SK-N-SH (cell line): ENCODE measurements around the gene TBC1D5. TPM values are rescaled to one million over a fixed set of nuclear protein-coding genes. Genes with fewer than 3 reads are reported as not detected.
"Not testable (repeated sequence)": the region's sequence is repeated elsewhere in the genome, so short reads cannot be mapped to it uniquely, and the experiment has no call there.

Source experiments
- CTCF ChIA-PET: fragments of 300-600, 350-600 bp; formaldehyde crosslinking; extraction: SDS; loops from one replicate; lab custom pipeline; 2021; lab: Yijun Ruan, JAX
- POLR2A ChIA-PET: fragments of 350-600 bp; sonication (Branson Sonifier 250); formaldehyde crosslinking; extraction: SDS; loops from one replicate; lab custom pipeline; 2020; ENCODE audit warnings: antibody characterized with exemption, inconsistent platforms; lab: Yijun Ruan, JAX
- DNase-seq: peaks from one replicate; pipeline ENCODE4 v3.0.0; 2012
- H2AFZ ChIP-seq: fragments of 200-600 bp; sonication (generic); 2 replicates; pipeline ENCODE4 v1.8.1; 2016; ENCODE audit warnings: antibody characterized with exemption, mild to moderate bottlenecking, low read depth
- H3F3A ChIP-seq: fragments of 200-600 bp; sonication (generic); replicated peaks from 2 replicates; pipeline ENCODE3; 2016; ENCODE audit warnings: antibody characterized with exemption, mild to moderate bottlenecking; ENCODE audit not compliant: insufficient read depth
- H3K27ac ChIP-seq, 2 experiments: fragments of 200-500 bp in 1 of 2; fragments of 200-600 bp in 1 of 2; sonication (Bioruptor generic) in 1 of 2; sonication (generic), shearing (Covaris generic) in 1 of 2; 2 replicates each; pipeline versions ENCODE4 v1.5.1 to v1.6.1; 2014 to 2016; ENCODE audit warnings: low read depth in 2 of 2, inconsistent platforms in 1 of 2, low read length in 1 of 2, mild to moderate bottlenecking in 1 of 2, mixed read lengths in 1 of 2
- H3K27me3 ChIP-seq: fragments of 200-600 bp; sonication (generic), shearing (Covaris generic); 2 replicates; pipeline ENCODE4 v1.6.1; 2016; ENCODE audit warnings: mixed run types; ENCODE audit not compliant: insufficient read depth
- H3K36me3 ChIP-seq, 2 experiments: fragments of 200-500 bp in 1 of 2; fragments of 200-600 bp in 1 of 2; sonication (Bioruptor generic) in 1 of 2; sonication (generic) in 1 of 2; replicated peaks in 1 of 2; 2 replicates each; pipeline versions ENCODE3 to v1.5.1; 2014 to 2016; ENCODE audit warnings: low read length in 1 of 2, mild to moderate bottlenecking in 1 of 2; ENCODE audit not compliant: insufficient read depth in 2 of 2, control insufficient read depth in 1 of 2
- H3K4me1 ChIP-seq, 2 experiments: fragments of 200-500 bp in 1 of 2; fragments of 200-600 bp in 1 of 2; sonication (Bioruptor generic) in 1 of 2; sonication (generic), shearing (Covaris generic) in 1 of 2; 2 replicates each; pipeline versions ENCODE4 v1.5.1 to v1.6.1; 2014 to 2016; ENCODE audit warnings: low read depth in 1 of 2, low read length in 1 of 2, mixed run types in 1 of 2; ENCODE audit not compliant: insufficient read depth in 2 of 2, control insufficient read depth in 1 of 2
- H3K4me2 ChIP-seq: fragments of 200-600 bp; sonication (generic), shearing (Covaris generic); 2 replicates; pipeline ENCODE4 v1.6.1; 2017; ENCODE audit warnings: mixed run types
- H3K4me3 ChIP-seq, 2 experiments: fragments of 200-500 bp in 1 of 2; fragments of 200-600 bp in 1 of 2; sonication (Bioruptor generic) in 1 of 2; sonication (generic), shearing (Covaris generic) in 1 of 2; 2 replicates each; pipeline versions ENCODE4 v1.5.1 to v1.8.1; 2014 to 2016; ENCODE audit warnings: low read depth in 2 of 2, inconsistent platforms in 1 of 2, low read length in 1 of 2, mild to moderate bottlenecking in 1 of 2, mixed read lengths in 1 of 2, moderate library complexity in 1 of 2
- H3K79me2 ChIP-seq: fragments of 200-600 bp; sonication (generic); 2 replicates; pipeline ENCODE4 v1.8.1; 2017; ENCODE audit warnings: mild to moderate bottlenecking; ENCODE audit not compliant: insufficient read depth
- H3K9ac ChIP-seq: fragments of 200-600 bp; sonication (generic); 2 replicates; pipeline ENCODE4 v1.6.1; 2017; ENCODE audit warnings: mixed run types
- H3K9me2 ChIP-seq: fragments of 200-600 bp; sonication (generic); 2 replicates; pipeline ENCODE4 v1.6.1; 2017; ENCODE audit warnings: mixed run types
- H3K9me3 ChIP-seq: fragments of 200-600 bp; sonication (generic); 2 replicates; pipeline ENCODE4 v1.6.1; 2017; ENCODE audit warnings: mixed run types, mild to moderate bottlenecking, moderate library complexity
- H4K20me1 ChIP-seq: fragments of 200-600 bp; sonication (generic); 2 replicates; pipeline ENCODE4 v1.6.1; 2017; ENCODE audit warnings: mild to moderate bottlenecking, mixed run types; ENCODE audit not compliant: insufficient read depth
- CHD2 ChIP-seq: fragments of 150-350 bp; IDR thresholded peaks from 2 replicates; pipeline ENCODE4 v1.6.1; 2018; ENCODE audit warnings: low read length; ENCODE audit not compliant: partially characterized antibody
- CTCF ChIP-seq: fragments of 200-600 bp; sonication (generic); IDR thresholded peaks from 2 replicates; pipeline ENCODE4 v1.6.1; 2017; ENCODE audit warnings: antibody characterized with exemption, mild to moderate bottlenecking, moderate library complexity
- ELF1 ChIP-seq: IDR thresholded peaks from 2 replicates; pipeline ENCODE4 v1.4.0; 2012
- EP300 ChIP-seq, 2 experiments: IDR thresholded peaks; 2 replicates each; pipeline versions ENCODE4 v1.4.0 to v1.6.1; 2012; ENCODE audit warnings: borderline replicate concordance in 1 of 2, low read depth in 1 of 2, low read length in 1 of 2
- EZH2phosphoT487 ChIP-seq: fragments of 200-600 bp; sonication (generic); IDR thresholded peaks from 2 replicates; pipeline ENCODE4 v1.6.1; 2017; ENCODE audit warnings: low read depth, mixed run types, mild to moderate bottlenecking, antibody characterized with exemption, moderate library complexity, borderline replicate concordance
- GATA2 ChIP-seq: sonication (generic); formaldehyde crosslinking; IDR thresholded peaks from 2 replicates; pipeline ENCODE4 v1.5.0; 2020; ENCODE audit warnings: mild to moderate bottlenecking, missing genetic modification reagents
- IRF3 ChIP-seq: fragments of 150-350 bp; IDR thresholded peaks from 2 replicates; pipeline ENCODE4 v1.6.1; 2016; ENCODE audit warnings: mild to moderate bottlenecking, low read depth, low read length
- JUND ChIP-seq: IDR thresholded peaks from 2 replicates; pipeline ENCODE4 v1.4.0; 2012
- MEF2A ChIP-seq: IDR thresholded peaks from 2 replicates; pipeline ENCODE4 v1.4.0; 2012; ENCODE audit warnings: low read depth, borderline replicate concordance
- MXI1 ChIP-seq: IDR thresholded peaks from 2 replicates; pipeline ENCODE4 v1.6.1; 2012; ENCODE audit warnings: mild to moderate bottlenecking, low read depth, low read length, improper control_type of control experiment
- NFIC ChIP-seq: IDR thresholded peaks from 2 replicates; pipeline ENCODE4 v1.4.0; 2012; ENCODE audit warnings: borderline replicate concordance
- POLR2AphosphoS5 ChIP-seq: IDR thresholded peaks from 2 replicates; pipeline ENCODE4 v1.6.1; 2012; ENCODE audit warnings: low read depth, low read length
- RAD21 ChIP-seq: IDR thresholded peaks from 2 replicates; pipeline ENCODE4 v1.6.1; 2012; ENCODE audit warnings: mild to moderate bottlenecking, low read length
- SIN3A ChIP-seq: IDR thresholded peaks from 2 replicates; pipeline ENCODE4 v1.6.1; 2012; ENCODE audit warnings: low read depth, mild to moderate bottlenecking, low read length, moderate library complexity, borderline replicate concordance
- TAF1 ChIP-seq: IDR thresholded peaks from 2 replicates; pipeline ENCODE4 v1.6.1; 2012; ENCODE audit warnings: low read depth, mild to moderate bottlenecking, low read length, moderate library complexity, borderline replicate concordance
- TEAD4 ChIP-seq: IDR thresholded peaks from 2 replicates; pipeline ENCODE4 v1.4.0; 2012; ENCODE audit warnings: mild to moderate bottlenecking, borderline replicate concordance; ENCODE audit not compliant: insufficient read depth
- USF2 ChIP-seq: fragments of 150-350 bp; IDR thresholded peaks from 2 replicates; pipeline ENCODE4 v1.6.1; 2017; ENCODE audit warnings: antibody characterized with exemption, low read length, low read depth, borderline replicate concordance
- YY1 ChIP-seq: IDR thresholded peaks from 2 replicates; pipeline ENCODE4 v1.4.0; 2012; ENCODE audit warnings: low read depth, mild to moderate bottlenecking
- WGBS: methylation state at CpG from one replicate; pipeline ENCODE4 v1.1.6; 2017; ENCODE audit warnings: low lambda C conversion rate; 5-methylcytosine and 5-hydroxymethylcytosine counted together
- polyA plus RNA-seq, 3 experiments: library from polyadenylated mRNA; depleted of rRNA; stranded (reverse); fragments of >200 nt; gene quantifications; 2 replicates each; pipeline ENCODE4 v1.2.3, GENCODE V29; 2012

TBC1D5 gene
- polyA plus RNA-seq, 1 of the 3 experiments (the other 2 are of a cell fraction): 19.5 TPM

- Histone ChIP-seq H3F3A (no peaks in the 10 kb centered on the region), H2AFZ (no peak overlapping the region), H3K27me3 (no peaks in the 10 kb centered on the region), H3K4me2 (no peak overlapping the region), H4K20me1 (no peaks in the 10 kb centered on the region), H3K9me3 (no peaks in the 10 kb centered on the region), H3K4me3 (no peak overlapping the region), H3K9me2 (no peaks in the 10 kb centered on the region), H3K79me2 (no peaks in the 10 kb centered on the region), H3K27ac (no peak overlapping the region), H3K4me1 (no peaks in the 10 kb centered on the region), H3K9ac (no peak overlapping the region), H3K36me3 (no peaks in the 10 kb centered on the region)
- POLR2A ChIA-PET: no interaction called here
- 19% methylated on average over 3 of the region's 3 CpGs for WGBS
- DNase-seq: no peak
- CTCF ChIA-PET: no interaction called here
- TF ChIP-seq IRF3 (no peak), GATA2 (CRISPR knock-in tag) (no peak), TEAD4 (no peak), SIN3A (no peak), MEF2A (no peak), USF2 (no peak), CTCF (no peak), YY1 (no peak), RAD21 (no peak), EZH2phosphoT487 (no peak), EP300 (IDR thresholded peaks at IDR 0.05; ENCODE audit: borderline replicate concordance in 1 of 2, low read depth in 1 of 2, low read length in 1 of 2) (no peak), TAF1 (no peak), CHD2 (no peak), MXI1 (no peak), POLR2AphosphoS5 (no peak), ELF1 (no peak), NFIC (no peak), JUND (no peak)
These were observed 612.9 kb downstream of the TBC1D5 start for GRCh38 chr3:17129556-17129955.

GRCh38 chr3:17128671-17129070, 613.8 kb downstream of the TBC1D5 start:
- POLR2A ChIA-PET, H3K36me3 ChIP-seq, H3K9ac ChIP-seq, H3K9me3 ChIP-seq, H2AFZ ChIP-seq, H4K20me1 ChIP-seq, H3K4me1 ChIP-seq, H3K27me3 ChIP-seq, H3K4me3 ChIP-seq, H3K9me2 ChIP-seq, H3K4me2 ChIP-seq, H3F3A ChIP-seq, DNase-seq, H3K27ac ChIP-seq, H3K79me2 ChIP-seq: not testable (repeated sequence)
- WGBS: 38% methylated on average over 3 of the region's 3 CpGs
- CTCF ChIA-PET: interaction anchor here (0.6 kb wide), 1 partner anchor 1018 kb away, joined by 3 read pairs; no protein-coding TSS in a partner anchor
